Endothelial cell of umbilical vein (primary cell): Measurements from ENCODE around the gene ZFP90. TPM values are rescaled to one million over a fixed set of nuclear protein-coding genes. Genes with fewer than 3 reads are reported as not detected.

Experiments
- BruUV-seq: library from RNA; stranded (reverse); fragments of 400-500 nt; replicated peaks from 2 replicates; lab custom pipeline; 2021; lab: Mats Ljungman, UMichigan
- CTCF ChIA-PET: fragments of 300-600, 350-600 bp; sonication (Branson Sonifier 250); formaldehyde crosslinking; loops from one replicate; lab custom pipeline; 2021; ENCODE audit warnings: antibody characterized with exemption, inconsistent platforms; lab: Charles Lee
- POLR2A ChIA-PET: fragments of 300-600, 350-600 bp; sonication (Branson Sonifier 250); formaldehyde crosslinking; loops from one replicate; lab custom pipeline; 2021; ENCODE audit warnings: antibody characterized with exemption, inconsistent platforms; lab: Charles Lee
- DNase-seq: peaks from one replicate; pipeline ENCODE4 v3.0.0-alpha.2; 2011; ENCODE audit warnings: low read depth, low spot score
- FAIRE-seq: peaks from 2 replicates; lab custom pipeline; 2011; peaks lifted over from hg19 to GRCh38; lab: Jason Lieb, UNC
- H2AFZ ChIP-seq: 2 replicates; pipeline ENCODE4 v1.6.0; 2012; ENCODE audit warnings: low read depth, low read length, control low read depth, inconsistent platforms
- H3K27ac ChIP-seq: 2 replicates; pipeline ENCODE4 v1.5.1; 2011; ENCODE audit warnings: low read depth, mild to moderate bottlenecking, control low read depth, low read length, moderate library complexity; ENCODE audit not compliant: insufficient read depth
- H3K27me3 ChIP-seq, 2 experiments: 2 replicates each; pipeline versions ENCODE4 v1.6.0 to v1.6.1; 2011; ENCODE audit warnings: low read length in 2 of 2, mixed read lengths in 1 of 2; ENCODE audit not compliant: control insufficient read depth in 2 of 2, insufficient read depth in 2 of 2
- H3K36me3 ChIP-seq, 2 experiments: 2 replicates in 1 of 2; 3 replicates in 1 of 2; pipeline ENCODE4 v1.5.1; 2011; ENCODE audit warnings: low read length in 2 of 2, mild to moderate bottlenecking in 1 of 2, moderate library complexity in 1 of 2; ENCODE audit not compliant: control insufficient read depth in 2 of 2, insufficient read depth in 2 of 2; ENCODE audit errors: extremely low read depth in 1 of 2
- H3K4me1 ChIP-seq: 3 replicates; pipeline ENCODE4 v1.5.1; 2011; ENCODE audit warnings: mild to moderate bottlenecking, low read length; ENCODE audit not compliant: control insufficient read depth, insufficient read depth; ENCODE audit errors: extremely low read depth
- H3K4me2 ChIP-seq: 2 replicates; pipeline ENCODE4 v1.6.1; 2011; ENCODE audit warnings: low read length, control low read depth, mixed read lengths; ENCODE audit not compliant: insufficient read depth
- H3K4me3 ChIP-seq, 3 experiments: fragments of 200-600 bp in 1 of 3; sonication (generic), shearing (Covaris generic) in 1 of 3; replicated peaks in 1 of 3; 2 replicates each; pipeline ENCODE4 v1.5.1; 2011 to 2016; ENCODE audit warnings: control low read depth in 3 of 3, low read length in 3 of 3, mild to moderate bottlenecking in 2 of 3, inconsistent platforms in 1 of 3, low read depth in 1 of 3, moderate library complexity in 1 of 3; ENCODE audit not compliant: insufficient read depth in 1 of 3
- H3K79me2 ChIP-seq: 2 replicates; pipeline ENCODE4 v1.6.0; 2012; ENCODE audit warnings: low read length, inconsistent platforms; ENCODE audit not compliant: control insufficient read depth, insufficient read depth
- H3K9ac ChIP-seq: replicated peaks from 2 replicates; pipeline ENCODE3; 2011; ENCODE audit warnings: low read length, control low read depth; ENCODE audit not compliant: insufficient read depth; ENCODE audit errors: extremely low read depth
- H3K9me1 ChIP-seq: replicated peaks from 3 replicates; pipeline ENCODE4 v1.6.0; 2011; ENCODE audit warnings: mild to moderate bottlenecking, low read length; ENCODE audit not compliant: control insufficient read depth, insufficient read depth; ENCODE audit errors: extremely low read depth
- H3K9me3 ChIP-seq: replicated peaks from 2 replicates; pipeline ENCODE4 v1.5.1; 2012; ENCODE audit warnings: low read length, inconsistent platforms; ENCODE audit not compliant: control insufficient read depth, insufficient read depth
- H4K20me1 ChIP-seq: replicated peaks from 2 replicates; pipeline ENCODE3; 2011; ENCODE audit warnings: mild to moderate bottlenecking, low read length; ENCODE audit not compliant: control insufficient read depth, insufficient read depth; ENCODE audit errors: extremely low read depth
- CTCF ChIP-seq, 2 donors: IDR thresholded peaks; 1 replicate in 1 of 2; 2 replicates in 1 of 2; pipeline ENCODE4 v1.5.1; 2011; ENCODE audit warnings: low read length in 2 of 2, mild to moderate bottlenecking in 2 of 2, moderate library complexity in 2 of 2, control low read depth in 1 of 2, inconsistent platforms in 1 of 2, low read depth in 1 of 2; ENCODE audit not compliant: insufficient read depth in 1 of 2; ENCODE audit errors: extremely low read depth in 1 of 2
- EZH2 ChIP-seq: IDR thresholded peaks from 2 replicates; pipeline ENCODE4 v1.6.1; 2012; ENCODE audit warnings: borderline replicate concordance, low read depth, mild to moderate bottlenecking, moderate library complexity, low read length, inconsistent platforms; ENCODE audit not compliant: severe bottlenecking
- FOS ChIP-seq: IDR thresholded peaks from 2 replicates; pipeline ENCODE4 v1.6.1; 2011; ENCODE audit warnings: mild to moderate bottlenecking, low read length, moderate library complexity, borderline replicate concordance; ENCODE audit not compliant: insufficient read depth
- GATA2 ChIP-seq: IDR thresholded peaks from 2 replicates; pipeline ENCODE4 v1.7.0; 2011; ENCODE audit warnings: low read depth, mild to moderate bottlenecking, moderate library complexity, mixed read lengths, low read length; ENCODE audit not compliant: insufficient read length, insufficient read depth
- JUN ChIP-seq: IDR thresholded peaks from 2 replicates; pipeline ENCODE4 v1.6.1; 2011; ENCODE audit warnings: borderline replicate concordance, low read depth; ENCODE audit not compliant: insufficient read length, insufficient read depth
- MAX ChIP-seq: IDR thresholded peaks from 2 replicates; pipeline ENCODE4 v1.6.1; 2011; ENCODE audit not compliant: insufficient read depth, insufficient read length
- MYC ChIP-seq: IDR thresholded peaks from one replicate; pipeline ENCODE4 v1.6.1; 2011; ENCODE audit warnings: mild to moderate bottlenecking, low read depth, low read length
- POLR2A ChIP-seq: IDR thresholded peaks from 2 replicates; pipeline ENCODE4 v1.6.1; 2012; ENCODE audit warnings: low read depth, mild to moderate bottlenecking, control low read depth, low read length
- POLR2AphosphoS5 ChIP-seq: IDR thresholded peaks from 2 replicates; pipeline ENCODE4 v1.6.1; 2012; ENCODE audit warnings: low read depth, mild to moderate bottlenecking, control low read depth, low read length, moderate library complexity; ENCODE audit not compliant: insufficient read depth
- dilution Hi-C: fragments of 300-500 bp; cut with MboI; formaldehyde crosslinking; loops from one replicate; pipeline ENCODE4 v1.15.0; 2019; ENCODE audit warnings: low sequenced_read_pairs; ENCODE audit not compliant: extremely low pct_ligation_motif_present
- intact Hi-C: fragments of 100-400 bp; cut with micrococcal nuclease; formaldehyde crosslinking; loops from one replicate; pipeline ENCODE4 v1.10.0; 2022
- polyA plus RNA-seq, 4 experiments: library from polyadenylated mRNA; depleted of rRNA in 3 of 4; stranded (reverse) in 3 of 4; unstranded in 1 of 4; fragments of >200 nt; gene quantifications; 2 replicates each; pipeline versions ENCODE4 v1.2.1 to v1.2.3, GENCODE V29; 2011 to 2012; ENCODE audit warnings: missing spikeins in 1 of 4
- total RNA-seq: library from RNA; stranded (reverse); gene quantifications from 2 replicates; pipeline ENCODE4 v1.2.3, GENCODE V29; 2021

Gene ZFP90
- total and polyA plus RNA-seq, 2 donors (not counting 3 experiments of a cell fraction or from before 2014, with no cell fraction given): 10.9 to 22.4 TPM

GRCh38 chr16:68596266-68596665 lies 57.2 kb downstream of the ZFP90 start:
- CTCF ChIA-PET: interaction anchor here (1.1 to 1.2 kb wide), 2 partner anchors 9 to 68 kb away, joined by 3 read pairs; no protein-coding TSS in a partner anchor
- Histone ChIP-seq H2AFZ (no peak overlapping the region), H4K20me1 (no peaks in the 10 kb centered on the region), H3K4me1 (no peaks in the 10 kb centered on the region), H3K4me3 (no peak overlapping the region), H3K4me2 (no peak overlapping the region), H3K9me3 (no peaks in the 10 kb centered on the region), H3K27me3 (no peaks in the 10 kb centered on the region), H3K27ac (no peak overlapping the region), H3K79me2 (no peaks in the 10 kb centered on the region), H3K9me1 (no peaks in the 10 kb centered on the region), H3K9ac (no peak overlapping the region), H3K36me3 (no peaks in the 10 kb centered on the region)
- TF ChIP-seq FOS (no peak), MYC (no peak), GATA2 (no peak), CTCF (IDR thresholded peaks at IDR 0.05; ENCODE audit: extremely low read depth in 1 of 2, insufficient read depth in 1 of 2, low read depth in 1 of 2, low read length in 2 of 2) (no peak), MAX (no peak), EZH2 (no peak), JUN (no peak), POLR2A (no peak), POLR2AphosphoS5 (no peak)
- BruUV-seq: no TSS peak
- FAIRE-seq: no peak
- DNase-seq: no peak
- dilution Hi-C loops (no loop called here), intact Hi-C loops (no loop called here)
- POLR2A ChIA-PET: no interaction called here
